ENCODE measurements around the gene NEU1. TPM values are rescaled to one million over a fixed set of nuclear protein-coding genes. Genes with fewer than 3 reads are reported as not detected.

Gene NEU1
- total and polyA plus RNA-seq, 4 donors = 53.2 to 82.5 (median 70.5) TPM

DNA sequence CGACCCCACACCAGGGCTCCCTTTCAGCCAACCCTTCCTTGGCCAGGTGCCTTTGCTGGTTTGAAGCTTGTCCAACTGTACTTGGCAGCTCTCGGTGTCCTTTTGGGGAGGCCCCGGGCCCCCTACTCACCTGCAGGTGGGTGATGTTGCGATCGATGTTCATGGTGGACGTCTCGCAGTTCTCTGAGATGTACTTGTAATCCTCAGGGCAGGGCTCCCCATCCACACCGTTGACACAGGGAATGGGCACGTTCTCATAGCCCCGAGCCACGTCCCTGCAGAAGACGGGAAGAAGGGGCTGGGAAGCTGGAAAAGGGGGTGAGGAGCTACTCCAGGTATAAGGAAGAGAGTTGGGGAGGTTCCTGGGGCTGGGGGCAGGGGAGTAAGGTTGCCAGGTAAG lies 21.1 kb upstream of the NEU1 start:
- no peaks in the 10 kb centered on the region for H3K27me3 ChIP-seq (ENCODE audit: control insufficient read depth in 3 of 3, insufficient read depth in 3 of 3, low read length in 2 of 3)
- no peaks in the 10 kb centered on the region for H3K9me3 ChIP-seq (ENCODE audit: control insufficient read depth in 4 of 4, insufficient read depth in 3 of 4, low read length in 3 of 4)
- TF ChIP-seq, protein P1, sequence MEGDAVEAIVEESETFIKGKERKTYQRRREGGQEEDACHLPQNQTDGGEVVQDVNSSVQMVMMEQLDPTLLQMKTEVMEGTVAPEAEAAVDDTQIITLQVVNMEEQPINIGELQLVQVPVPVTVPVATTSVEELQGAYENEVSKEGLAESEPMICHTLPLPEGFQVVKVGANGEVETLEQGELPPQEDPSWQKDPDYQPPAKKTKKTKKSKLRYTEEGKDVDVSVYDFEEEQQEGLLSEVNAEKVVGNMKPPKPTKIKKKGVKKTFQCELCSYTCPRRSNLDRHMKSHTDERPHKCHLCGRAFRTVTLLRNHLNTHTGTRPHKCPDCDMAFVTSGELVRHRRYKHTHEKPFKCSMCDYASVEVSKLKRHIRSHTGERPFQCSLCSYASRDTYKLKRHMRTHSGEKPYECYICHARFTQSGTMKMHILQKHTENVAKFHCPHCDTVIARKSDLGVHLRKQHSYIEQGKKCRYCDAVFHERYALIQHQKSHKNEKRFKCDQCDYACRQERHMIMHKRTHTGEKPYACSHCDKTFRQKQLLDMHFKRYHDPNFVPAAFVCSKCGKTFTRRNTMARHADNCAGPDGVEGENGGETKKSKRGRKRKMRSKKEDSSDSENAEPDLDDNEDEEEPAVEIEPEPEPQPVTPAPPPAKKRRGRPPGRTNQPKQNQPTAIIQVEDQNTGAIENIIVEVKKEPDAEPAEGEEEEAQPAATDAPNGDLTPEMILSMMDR (IDR thresholded peaks at IDR 0.05; ENCODE audit: control extremely low read depth, extremely low read depth) = no peak
- WGBS, 2 donors = 94 to 97% methylated on average over 12 of the region's 12 CpGs
- peaks cover 5 to 75% (median 38%) of the 10 kb centered on the region in 4 donors for H3K36me3 ChIP-seq (ENCODE audit: control insufficient read depth in 4 of 4, insufficient read depth in 4 of 4, low read length in 4 of 4)
- no peak overlapping the region for H3K4me3 ChIP-seq
- no peak overlapping the region for H3K27ac ChIP-seq (ENCODE audit: low read depth in 1 of 2, low read length in 1 of 2)
- no peak overlapping the region for H3K9ac ChIP-seq (ENCODE audit: insufficient read depth in 1 of 2, low read length in 2 of 2)
- ATAC-seq (ENCODE audit: insufficient read depth, low FRiP score) (no peak), DNase-seq (no peak)
- no peaks in the 10 kb centered on the region for H3K4me1 ChIP-seq (ENCODE audit: control insufficient read depth in 5 of 5, insufficient read depth in 5 of 5, low read length in 5 of 5)

DNA sequence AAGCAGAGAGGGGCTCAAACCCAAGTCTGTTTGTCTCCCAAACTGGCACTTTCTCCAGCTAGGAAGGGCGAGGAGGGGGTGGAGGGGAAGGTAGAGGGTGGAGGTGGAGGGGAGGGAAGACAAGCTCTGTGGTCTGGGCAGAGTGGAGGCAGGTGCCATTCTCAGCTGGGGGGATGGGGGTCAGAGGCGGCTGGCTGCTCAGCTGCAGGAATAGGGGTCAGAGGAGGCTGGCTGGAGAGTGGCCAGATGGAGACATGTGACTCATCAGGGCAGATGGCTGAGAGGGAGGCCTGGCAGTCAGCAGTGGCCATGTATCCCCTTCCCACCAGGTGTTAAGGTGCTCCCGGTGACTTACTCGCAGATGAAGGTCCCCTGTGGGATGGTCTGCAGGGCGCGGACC lies 19.7 kb upstream of the NEU1 start:
- Histone ChIP-seq H3K9me3 (ENCODE audit: control insufficient read depth in 4 of 4, insufficient read depth in 3 of 4, low read length in 3 of 4) (no peaks in the 10 kb centered on the region), H3K9ac (ENCODE audit: insufficient read depth in 1 of 2, low read length in 2 of 2) (no peak overlapping the region), H3K36me3 (ENCODE audit: control insufficient read depth in 4 of 4, insufficient read depth in 4 of 4, low read length in 4 of 4) (peaks cover 5 to 63% (median 30%) of the 10 kb centered on the region in 4 donors), H3K27ac (ENCODE audit: low read depth in 1 of 2, low read length in 1 of 2) (no peak overlapping the region), H3K27me3 (ENCODE audit: control insufficient read depth in 3 of 3, insufficient read depth in 3 of 3, low read length in 2 of 3) (no peaks in the 10 kb centered on the region), H3K4me3 (no peak overlapping the region), H3K4me1 (ENCODE audit: control insufficient read depth in 5 of 5, insufficient read depth in 5 of 5, low read length in 5 of 5) (peaks cover 0 to under 1% (median 0%) of the 10 kb centered on the region in 5 donors)
- TF ChIP-seq, protein P1 (IDR thresholded peaks at IDR 0.05; ENCODE audit: control extremely low read depth, extremely low read depth) = no peak
- WGBS, 2 donors = 81 to 91% methylated on average over 6 of the region's 6 CpGs
- ATAC-seq (ENCODE audit: insufficient read depth, low FRiP score) (no peak), DNase-seq (no peak)

DNA sequence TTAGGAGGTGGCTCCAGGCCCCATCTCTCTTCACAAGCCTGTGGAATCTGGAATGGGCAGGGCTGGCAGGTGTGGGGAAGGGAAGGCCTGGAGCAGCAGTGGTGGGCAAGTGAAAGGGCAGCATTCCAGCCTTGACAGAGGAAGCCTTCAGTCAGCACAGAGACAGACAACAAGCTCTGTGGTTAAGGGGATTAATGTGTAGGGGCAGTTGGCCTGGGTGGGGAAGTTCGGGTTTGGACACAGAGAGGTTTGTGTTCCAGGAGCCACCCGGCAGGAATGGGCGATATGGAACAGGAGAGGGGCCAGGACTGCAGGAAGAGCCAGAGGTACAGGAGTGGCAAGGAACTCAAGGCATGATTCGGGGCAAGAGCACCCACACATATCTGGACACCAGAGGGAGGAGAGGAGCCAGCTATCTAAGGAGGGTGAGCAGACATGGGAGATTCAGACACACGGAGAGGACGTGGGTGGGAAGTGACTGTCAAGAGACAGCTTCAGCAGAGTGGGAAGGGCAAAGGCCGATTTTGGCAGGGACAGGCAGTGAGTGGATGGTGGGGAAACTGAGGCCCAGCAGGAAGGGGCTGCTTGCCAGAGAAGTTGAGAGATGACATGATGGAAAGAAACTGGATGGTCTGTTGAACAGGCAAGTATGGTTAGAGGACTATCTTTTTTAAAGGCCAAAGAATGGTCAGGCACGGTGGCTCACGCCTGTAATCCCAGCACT lies 18.7 kb upstream of the NEU1 start:
- ATAC-seq (ENCODE audit: insufficient read depth, low FRiP score) (no peak), DNase-seq (no peak)
- Histone ChIP-seq H3K9me3 (ENCODE audit: control insufficient read depth in 4 of 4, insufficient read depth in 3 of 4, low read length in 3 of 4) (no peaks in the 10 kb centered on the region), H3K27me3 (ENCODE audit: control insufficient read depth in 3 of 3, insufficient read depth in 3 of 3, low read length in 2 of 3) (no peaks in the 10 kb centered on the region), H3K4me3 (no peak overlapping the region), H3K36me3 (ENCODE audit: control insufficient read depth in 4 of 4, insufficient read depth in 4 of 4, low read length in 4 of 4) (peaks cover 3 to 52% (median 25%) of the 10 kb centered on the region in 4 donors), H3K4me1 (ENCODE audit: control insufficient read depth in 5 of 5, insufficient read depth in 5 of 5, low read length in 5 of 5) (peaks cover 0 to 6% (median 0%) of the 10 kb centered on the region in 5 donors), H3K9ac (ENCODE audit: insufficient read depth in 1 of 2, low read length in 2 of 2) (no peak overlapping the region), H3K27ac (ENCODE audit: low read depth in 1 of 2, low read length in 1 of 2) (no peak overlapping the region)
- 90 to 93% methylated on average over 9 of the region's 9 CpGs for WGBS, 2 donors
- TF ChIP-seq, protein P1 (IDR thresholded peaks at IDR 0.05; ENCODE audit: control extremely low read depth, extremely low read depth) = no peak
